H1 (cell line): ENCODE data around the gene ZSWIM9. TPM values are rescaled to one million over a fixed set of nuclear protein-coding genes. Genes with fewer than 3 reads are reported as not detected.

Experiments used
- CTCF ChIA-PET: fragments of 300-600 bp; sonication (Branson Sonifier 250); formaldehyde crosslinking; loops from one replicate; lab custom pipeline; 2021; ENCODE audit not compliant: partially characterized antibody; lab: Charles Lee
- POLR2A ChIA-PET: fragments of 300-600 bp; sonication (Branson Sonifier 250); formaldehyde crosslinking; loops from one replicate; lab custom pipeline; 2021; ENCODE audit warnings: inconsistent platforms; ENCODE audit not compliant: partially characterized antibody; lab: Charles Lee
- DNase-seq, 2 experiments: peaks; one replicate each; pipeline versions ENCODE4 v3.0.0 to v3.0.0-alpha.2; 2010 to 2022; ENCODE audit warnings: low spot score in 2 of 2, low read depth in 1 of 2, mixed read lengths in 1 of 2
- FAIRE-seq: peaks from 2 replicates; lab custom pipeline; 2011; peaks lifted over from hg19 to GRCh38; lab: Jason Lieb, UNC
- H2AFZ ChIP-seq: 2 replicates; pipeline ENCODE4 v1.8.1; 2012; ENCODE audit warnings: low read length, inconsistent platforms
- H2AK5ac ChIP-seq: 2 replicates; pipeline ENCODE4 v1.6.1; 2013; ENCODE audit warnings: low read depth, low read length
- H2BK120ac ChIP-seq: replicated peaks from 2 replicates; pipeline ENCODE3; 2013; ENCODE audit warnings: low read depth, low read length, inconsistent platforms
- H2BK12ac ChIP-seq: 2 replicates; pipeline ENCODE4 v1.6.1; 2013; ENCODE audit warnings: low read depth, low read length
- H2BK15ac ChIP-seq: 2 replicates; pipeline ENCODE4 v1.6.1; 2013; ENCODE audit warnings: low read length
- H2BK20ac ChIP-seq: 2 replicates; pipeline ENCODE4 v1.6.1; 2013; ENCODE audit warnings: low read length
- H2BK5ac ChIP-seq: 2 replicates; pipeline ENCODE4 v1.6.1; 2013; ENCODE audit warnings: low read depth, low read length
- H3K14ac ChIP-seq: 2 replicates; pipeline ENCODE4 v1.6.1; 2013; ENCODE audit warnings: inconsistent platforms; ENCODE audit not compliant: insufficient read length
- H3K18ac ChIP-seq: 2 replicates; pipeline ENCODE4 v1.6.1; 2013; ENCODE audit warnings: low read length; ENCODE audit errors: extremely low read depth
- H3K23ac ChIP-seq: 2 replicates; pipeline ENCODE4 v1.6.1; 2013; ENCODE audit warnings: inconsistent platforms; ENCODE audit not compliant: insufficient read length
- H3K23me2 ChIP-seq: 2 replicates; pipeline ENCODE4 v1.6.1; 2013; ENCODE audit warnings: low read depth, low read length
- H3K27ac ChIP-seq: 2 replicates; pipeline ENCODE4 v1.6.1; 2011; ENCODE audit warnings: low read depth, low read length, inconsistent platforms
- H3K27me3 ChIP-seq, 4 experiments: replicated peaks in 1 of 4; 1 replicate in 1 of 4; 2 replicates in 3 of 4; pipeline versions ENCODE4 v1.6.1 to v1.8.1; 2011 to 2013; ENCODE audit warnings: low read length in 3 of 4, mild to moderate bottlenecking in 3 of 4, inconsistent platforms in 2 of 4, mixed read lengths in 2 of 4, moderate library complexity in 1 of 4; ENCODE audit not compliant: control insufficient read depth in 3 of 4, insufficient read depth in 3 of 4; ENCODE audit errors: extremely low read depth in 1 of 4
- H3K36me3 ChIP-seq, 4 experiments: 2 replicates each; pipeline versions ENCODE4 v1.6.1 to v1.8.1; 2011 to 2013; ENCODE audit warnings: mild to moderate bottlenecking in 4 of 4, low read length in 3 of 4, moderate library complexity in 2 of 4, control low read depth in 1 of 4, inconsistent platforms in 1 of 4; ENCODE audit not compliant: insufficient read depth in 4 of 4, control insufficient read depth in 2 of 4
- H3K4ac ChIP-seq: replicated peaks from 2 replicates; pipeline ENCODE3; 2013; ENCODE audit warnings: low read length, low read depth, mixed read lengths, inconsistent platforms; ENCODE audit not compliant: insufficient read length
- H3K4me1 ChIP-seq, 4 experiments: replicated peaks in 1 of 4; 1 replicate in 1 of 4; 2 replicates in 3 of 4; pipeline versions ENCODE4 v1.6.1 to v1.8.1; 2011 to 2013; ENCODE audit warnings: low read length in 3 of 4, inconsistent platforms in 2 of 4, mixed read lengths in 1 of 4; ENCODE audit not compliant: insufficient read depth in 4 of 4, control insufficient read depth in 3 of 4
- H3K4me2 ChIP-seq, 2 experiments: 2 replicates each; pipeline versions ENCODE4 v1.6.1 to v1.8.1; 2011 to 2013; ENCODE audit warnings: low read depth in 2 of 2, low read length in 2 of 2, control low read depth in 1 of 2, inconsistent platforms in 1 of 2, mild to moderate bottlenecking in 1 of 2; ENCODE audit not compliant: insufficient read depth in 1 of 2
- H3K4me3 ChIP-seq, 4 experiments: fragments of 200-600, 300-600 bp in 1 of 4; sonication (generic), shearing (Covaris generic), sonication (Bioruptor Twin) in 1 of 4; 2 replicates each; pipeline versions ENCODE4 v1.5.1 to v1.8.1; 2011 to 2016; ENCODE audit warnings: low read length in 4 of 4, low read depth in 3 of 4, control low read depth in 2 of 4, inconsistent platforms in 2 of 4, mild to moderate bottlenecking in 2 of 4, mixed read lengths in 1 of 4, moderate library complexity in 1 of 4; ENCODE audit not compliant: insufficient read depth in 2 of 4; ENCODE audit errors: extremely low read depth in 1 of 4
- H3K56ac ChIP-seq: replicated peaks from 2 replicates; pipeline ENCODE3; 2013; ENCODE audit warnings: low read depth, mild to moderate bottlenecking, mixed read lengths, low read length, inconsistent platforms; ENCODE audit not compliant: insufficient read length
- H3K79me1 ChIP-seq: 2 replicates; pipeline ENCODE4 v1.6.1; 2013; ENCODE audit warnings: low read depth, low read length, control low read depth
- H3K79me2 ChIP-seq, 2 experiments: 2 replicates each; pipeline versions ENCODE4 v1.6.1 to v1.8.1; 2012 to 2013; ENCODE audit warnings: low read length in 2 of 2, mild to moderate bottlenecking in 2 of 2, inconsistent platforms in 1 of 2; ENCODE audit not compliant: insufficient read depth in 2 of 2, control insufficient read depth in 1 of 2
- H3K9ac ChIP-seq, 4 experiments: replicated peaks in 1 of 4; 1 replicate in 1 of 4; 2 replicates in 3 of 4; pipeline versions ENCODE4 v1.6.1 to v1.8.1; 2011 to 2013; ENCODE audit warnings: low read depth in 3 of 4, low read length in 3 of 4, control low read depth in 2 of 4, mild to moderate bottlenecking in 2 of 4, moderate library complexity in 2 of 4, inconsistent platforms in 1 of 4; ENCODE audit errors: extremely low read depth in 1 of 4
- H3K9me3 ChIP-seq, 2 experiments: 2 replicates each; pipeline versions ENCODE4 v1.6.1 to v1.8.1; 2012 to 2013; ENCODE audit warnings: mild to moderate bottlenecking in 2 of 2, moderate library complexity in 2 of 2, control low read depth in 1 of 2, inconsistent platforms in 1 of 2, low read depth in 1 of 2, low read length in 1 of 2, mixed read lengths in 1 of 2; ENCODE audit not compliant: insufficient read depth in 2 of 2
- H4K20me1 ChIP-seq, 2 experiments: replicated peaks in 1 of 2; 2 replicates each; pipeline versions ENCODE3 to v1.8.1; 2011 to 2013; ENCODE audit warnings: inconsistent platforms in 2 of 2, low read length in 2 of 2, mild to moderate bottlenecking in 1 of 2; ENCODE audit not compliant: insufficient read depth in 2 of 2, control insufficient read depth in 1 of 2
- H4K5ac ChIP-seq: 2 replicates; pipeline ENCODE4 v1.6.1; 2013; ENCODE audit warnings: low read length, low read depth, mixed read lengths, inconsistent platforms; ENCODE audit not compliant: insufficient read length
- H4K8ac ChIP-seq: 2 replicates; pipeline ENCODE4 v1.8.0; 2013; ENCODE audit warnings: mild to moderate bottlenecking, moderate library complexity, low read length, inconsistent platforms; ENCODE audit not compliant: insufficient read depth; ENCODE audit errors: extremely low read depth
- H4K91ac ChIP-seq: replicated peaks from 2 replicates; pipeline ENCODE3; 2013; ENCODE audit warnings: low read length, mixed read lengths, inconsistent platforms; ENCODE audit not compliant: insufficient read length
- CTBP2 ChIP-seq: IDR thresholded peaks from 2 replicates; pipeline ENCODE4 v1.7.0; 2011; ENCODE audit warnings: borderline replicate concordance, mild to moderate bottlenecking, moderate library complexity, mixed read lengths, low read length; ENCODE audit not compliant: insufficient read depth, insufficient read length
- E2F6 ChIP-seq: IDR thresholded peaks from 2 replicates; pipeline ENCODE4 v1.6.1; 2012; ENCODE audit warnings: inconsistent platforms
- FOSL1 ChIP-seq: IDR thresholded peaks from 2 replicates; pipeline ENCODE4 v1.6.1; 2011; ENCODE audit warnings: mild to moderate bottlenecking, low read depth, low read length, moderate library complexity; ENCODE audit not compliant: insufficient read depth
- JUN ChIP-seq: IDR thresholded peaks from 2 replicates; pipeline ENCODE4 v1.6.1; 2011; ENCODE audit warnings: low read depth, mild to moderate bottlenecking, improper control_type of control experiment, low read length
- YY1 ChIP-seq: IDR thresholded peaks from 2 replicates; pipeline ENCODE4 v1.6.1; 2011; ENCODE audit warnings: low read depth, mild to moderate bottlenecking, low read length
- WGBS, 2 experiments: shearing (Covaris generic) in 1 of 2; methylation state at CpG; one replicate each; pipeline versions ENCODE4 v1.1.6 to v1.1.7; 2013 to 2015; ENCODE audit warnings: low lambda C conversion rate in 2 of 2, mixed read lengths in 2 of 2, inconsistent platforms in 1 of 2, low coverage in 1 of 2, missing lambda C conversion rate in 1 of 2; ENCODE audit not compliant: insufficient replicate concordance in 2 of 2, insufficient coverage in 1 of 2, insufficient read length in 1 of 2; ENCODE audit errors: extremely low coverage in 1 of 2, missing lambda C conversion rate in 1 of 2; 5-methylcytosine and 5-hydroxymethylcytosine counted together
- polyA plus RNA-seq, 7 experiments: library from polyadenylated mRNA; depleted of rRNA in 3 of 7; stranded (reverse) in 5 of 7; unstranded in 2 of 7; fragments of >200 nt in 5 of 7; fragments of 200-250 nt in 2 of 7; gene quantifications; 1 replicate in 5 of 7; 2 replicates in 1 of 7; 4 replicates in 1 of 7; pipeline versions ENCODE4 v1.2.1 to v1.2.3, GENCODE V29; 2011 to 2013; ENCODE audit warnings: missing spikeins in 2 of 7, mixed read lengths in 2 of 7
- total RNA-seq: library from RNA; stranded (reverse); fragmentation: NEBNext Ultra II Directional; extraction: Animal tissue kit (Norgen Biotek cat#: 25700); gene quantifications from 2 replicates; pipeline ENCODE4 v1.2.1, GENCODE V29; 2021
- TF ChIP-seq, protein P1 (sequence below): IDR thresholded peaks from 2 replicates; pipeline ENCODE4 v1.6.1; 2012; ENCODE audit warnings: low read length, inconsistent platforms

Gene ZSWIM9
- total and polyA plus RNA-seq, 2 of the 8 experiments (the other 6 are each of a cell fraction or from before 2014, with no cell fraction given) = 1.5 to 10.4 TPM

DNA sequence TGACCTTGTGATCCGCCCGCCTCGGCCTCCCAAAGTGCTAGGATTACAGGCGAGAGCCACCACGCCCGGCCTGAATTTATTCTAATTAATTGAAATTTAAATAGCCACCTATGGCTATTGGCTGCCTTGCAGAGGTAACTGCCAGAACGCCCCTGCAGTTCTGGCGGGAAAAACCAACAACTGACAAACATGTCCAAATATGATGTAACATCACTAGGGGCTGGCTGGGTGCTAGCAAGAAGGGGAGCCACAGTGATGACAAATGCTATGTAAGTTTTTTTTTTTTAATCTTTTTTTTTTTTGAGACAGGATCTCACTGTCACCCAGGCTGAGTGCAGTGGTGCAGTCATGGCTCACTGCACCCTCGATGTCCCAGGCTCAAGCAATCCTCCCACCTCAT, 12.9 kb downstream of the ZSWIM9 start:
- no peaks in the 10 kb centered on the region for H4K20me1 ChIP-seq
- no peaks in the 10 kb centered on the region for H3K27me3 ChIP-seq
- no peak overlapping the region for H3K27ac ChIP-seq
- no peak overlapping the region for H3K4me2 ChIP-seq
- no peak overlapping the region for H3K23ac ChIP-seq
- no peak overlapping the region for H2BK15ac ChIP-seq
- peaks cover 0 to 31% (median 12%) of the 10 kb centered on the region in 4 experiments; a peak in 5 of 8 replicates for H3K36me3 ChIP-seq
- no peak overlapping the region for H2BK20ac ChIP-seq
- no peak overlapping the region for H2BK12ac ChIP-seq
- no peaks in the 10 kb centered on the region for H3K4me1 ChIP-seq
- peaks cover 12 to 14% of the 10 kb centered on the region in 2 experiments for H3K9me3 ChIP-seq
- ChIA-PET CTCF (interaction anchor here (0.5 to 1.5 kb wide), 2 partner anchors 8 to 696 kb away, joined by 3 read pairs; no protein-coding TSS in a partner anchor), POLR2A (interaction anchor here (0.6 to 1.4 kb wide), 5 partner anchors 8 to 927 kb away, joined by 3 read pairs; no protein-coding TSS in a partner anchor)
- DNase-seq (no peak), FAIRE-seq (no peak)
- no peaks in the 10 kb centered on the region for H3K79me1 ChIP-seq
- H4K91ac ChIP-seq = no peak overlapping the region
- no peak overlapping the region for H2BK5ac ChIP-seq
- no peak overlapping the region for H3K18ac ChIP-seq
- no peak overlapping the region for H4K8ac ChIP-seq
- H3K9ac ChIP-seq = no peak overlapping the region
- H2BK120ac ChIP-seq = no peak overlapping the region
- no peak overlapping the region for H3K4ac ChIP-seq
- 94% methylated on average over 9 of the region's 9 CpGs; no CpG with 5 or more reads in 1 of the 2 experiments for WGBS, 2 experiments
- H2AK5ac ChIP-seq = no peak overlapping the region
- no peak overlapping the region for H4K5ac ChIP-seq
- H3K14ac ChIP-seq = no peak overlapping the region
- no peak overlapping the region for H3K56ac ChIP-seq
- H3K23me2 ChIP-seq = no peaks in the 10 kb centered on the region
- no peak overlapping the region for H2AFZ ChIP-seq
- H3K4me3 ChIP-seq = no peak overlapping the region
- TF ChIP-seq JUN (no peak), FOSL1 (no peak), CTBP2 (no peak), YY1 (no peak), E2F6 (peak; percentile 38; the same call in 1 of the 2 replicates)
- TF ChIP-seq, protein P1, sequence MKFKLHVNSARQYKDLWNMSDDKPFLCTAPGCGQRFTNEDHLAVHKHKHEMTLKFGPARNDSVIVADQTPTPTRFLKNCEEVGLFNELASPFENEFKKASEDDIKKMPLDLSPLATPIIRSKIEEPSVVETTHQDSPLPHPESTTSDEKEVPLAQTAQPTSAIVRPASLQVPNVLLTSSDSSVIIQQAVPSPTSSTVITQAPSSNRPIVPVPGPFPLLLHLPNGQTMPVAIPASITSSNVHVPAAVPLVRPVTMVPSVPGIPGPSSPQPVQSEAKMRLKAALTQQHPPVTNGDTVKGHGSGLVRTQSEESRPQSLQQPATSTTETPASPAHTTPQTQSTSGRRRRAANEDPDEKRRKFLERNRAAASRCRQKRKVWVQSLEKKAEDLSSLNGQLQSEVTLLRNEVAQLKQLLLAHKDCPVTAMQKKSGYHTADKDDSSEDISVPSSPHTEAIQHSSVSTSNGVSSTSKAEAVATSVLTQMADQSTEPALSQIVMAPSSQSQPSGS = no peak
- no peaks in the 10 kb centered on the region for H3K79me2 ChIP-seq
